HEK293 (cell line): ENCODE results near the gene AREG.

ENCODE experiments used
- CTCF ChIA-PET: fragments of 350-600 bp; formaldehyde crosslinking; extraction: SDS; loops from one replicate; lab custom pipeline; 2021; ENCODE audit warnings: antibody characterized with exemption; lab: Yijun Ruan, JAX
- POLR2A ChIA-PET: fragments of 300-600 bp; formaldehyde crosslinking; extraction: SDS; loops from one replicate; lab custom pipeline; 2020; ENCODE audit warnings: antibody characterized with exemption, inconsistent platforms; lab: Yijun Ruan, JAX
- H3K27ac ChIP-seq: fragments of 200-500 bp; sonication (Bioruptor generic); 2 replicates; pipeline ENCODE4 v1.5.1; 2014; ENCODE audit warnings: low read depth, low read length, control low read depth, inconsistent platforms; ENCODE audit errors: extremely low read depth
- H3K36me3 ChIP-seq, 2 experiments: fragments of 200-500 bp in 1 of 2; sonication (Bioruptor generic) in 1 of 2; 1 replicate in 1 of 2; 2 replicates in 1 of 2; pipeline ENCODE4 v1.5.1; 2014 to 2017; ENCODE audit warnings: inconsistent platforms in 2 of 2, low read length in 2 of 2; ENCODE audit not compliant: control insufficient read depth in 2 of 2, insufficient read depth in 1 of 2
- H3K4me1 ChIP-seq: fragments of 200-500 bp; sonication (Bioruptor generic); 2 replicates; pipeline ENCODE4 v1.5.1; 2014; ENCODE audit warnings: mild to moderate bottlenecking, low read length, inconsistent platforms; ENCODE audit not compliant: control insufficient read depth, insufficient read depth
- H3K4me3 ChIP-seq: 2 replicates; pipeline ENCODE4 v1.5.1; 2011; ENCODE audit warnings: low read depth, mild to moderate bottlenecking, control low read depth, low read length, moderate library complexity
- H3K9me3 ChIP-seq: fragments of 200-500 bp; sonication (Bioruptor generic); 2 replicates; pipeline ENCODE4 v1.5.1; 2014; ENCODE audit warnings: low read depth, low read length, inconsistent platforms; ENCODE audit not compliant: control insufficient read depth, insufficient read depth
- BCL11A ChIP-seq: fragments of 450-650 bp; formaldehyde crosslinking; IDR thresholded peaks from 2 replicates; pipeline ENCODE4 v1.5.1; 2016; ENCODE audit warnings: low read depth, missing biosample characterization, missing genetic modification characterization
- FEZF1 ChIP-seq: fragments of 450-650 bp; formaldehyde crosslinking; IDR thresholded peaks from 2 replicates; pipeline ENCODE4 v1.5.1; 2016; ENCODE audit warnings: missing biosample characterization, missing genetic modification characterization
- HOXC10 ChIP-seq: sonication (generic); formaldehyde crosslinking; IDR thresholded peaks from 2 replicates; pipeline ENCODE4 v1.8.1; 2023; ENCODE audit warnings: mild to moderate bottlenecking, missing genetic modification reagents
- KLF7 ChIP-seq: fragments of 450-650 bp; formaldehyde crosslinking; IDR thresholded peaks from 2 replicates; pipeline ENCODE4 v1.5.1; 2016; ENCODE audit warnings: missing biosample characterization, missing genetic modification characterization, borderline replicate concordance
- REST ChIP-seq: fragments of 450-650 bp; formaldehyde crosslinking; IDR thresholded peaks from 2 replicates; pipeline ENCODE4 v1.5.1; 2016; ENCODE audit warnings: missing biosample characterization, missing genetic modification characterization
- SP7 ChIP-seq: fragments of 450-650 bp; formaldehyde crosslinking; IDR thresholded peaks from 2 replicates; pipeline ENCODE4 v1.5.1; 2016; ENCODE audit warnings: missing biosample characterization, missing genetic modification characterization
- TRIM28 ChIP-seq: IDR thresholded peaks from 2 replicates; pipeline ENCODE4 v1.6.1; 2011; ENCODE audit warnings: low read length, control low read depth, borderline replicate concordance
- ZBTB17 ChIP-seq: fragments of 450-650 bp; formaldehyde crosslinking; IDR thresholded peaks from 2 replicates; pipeline ENCODE4 v1.5.1; 2016; ENCODE audit warnings: missing biosample characterization, missing genetic modification characterization
- ZFHX2 ChIP-seq: fragments of 450-650 bp; formaldehyde crosslinking; conservative IDR thresholded peaks from 2 replicates; pipeline ENCODE4 v1.5.1; 2016; ENCODE audit warnings: missing biosample characterization, missing genetic modification characterization
- ZNF121 ChIP-seq: fragments of 450-650 bp; formaldehyde crosslinking; IDR thresholded peaks from 2 replicates; pipeline ENCODE4 v1.5.1; 2016; ENCODE audit warnings: missing biosample characterization, missing genetic modification characterization
- ZNF133 ChIP-seq: fragments of 450-650 bp; formaldehyde crosslinking; IDR thresholded peaks from 2 replicates; pipeline ENCODE4 v1.5.1; 2016; ENCODE audit warnings: missing biosample characterization, missing genetic modification characterization
- ZNF138 ChIP-seq: fragments of 450-650 bp; formaldehyde crosslinking; IDR thresholded peaks from 2 replicates; pipeline ENCODE4 v1.5.1; 2016; ENCODE audit warnings: missing biosample characterization, missing genetic modification characterization, borderline replicate concordance
- ZNF169 ChIP-seq: fragments of 450-650 bp; formaldehyde crosslinking; IDR thresholded peaks from 2 replicates; pipeline ENCODE4 v1.5.1; 2016; ENCODE audit warnings: missing biosample characterization, missing genetic modification characterization
- ZNF23 ChIP-seq: fragments of 450-650 bp; formaldehyde crosslinking; IDR thresholded peaks from 2 replicates; pipeline ENCODE4 v1.5.1; 2016; ENCODE audit warnings: missing biosample characterization, missing genetic modification characterization, borderline replicate concordance
- ZNF404 ChIP-seq: fragments of 450-650 bp; formaldehyde crosslinking; IDR thresholded peaks from 2 replicates; pipeline ENCODE4 v1.5.1; 2017; ENCODE audit warnings: missing biosample characterization, missing genetic modification characterization
- ZNF473 ChIP-seq: fragments of 450-650 bp; formaldehyde crosslinking; IDR thresholded peaks from 2 replicates; pipeline ENCODE4 v1.5.1; 2017; ENCODE audit warnings: missing biosample characterization, missing genetic modification characterization
- ZNF501 ChIP-seq: fragments of 450-650 bp; formaldehyde crosslinking; IDR thresholded peaks from 2 replicates; pipeline ENCODE4 v1.5.1; 2016; ENCODE audit warnings: missing biosample characterization, missing genetic modification characterization
- ZNF600 ChIP-seq: fragments of 450-650 bp; formaldehyde crosslinking; IDR thresholded peaks from 2 replicates; pipeline ENCODE4 v1.5.1; 2016; ENCODE audit warnings: missing biosample characterization, missing genetic modification characterization
- ZNF626 ChIP-seq: fragments of 450-650 bp; sonication (Bioruptor Pico); formaldehyde crosslinking; IDR thresholded peaks from 2 replicates; pipeline ENCODE4 v1.5.1; 2018; ENCODE audit warnings: missing biosample characterization, missing genetic modification characterization, inconsistent platforms
- ZNF654 ChIP-seq: fragments of 450-650 bp; formaldehyde crosslinking; IDR thresholded peaks from 2 replicates; pipeline ENCODE4 v1.5.1; 2016; ENCODE audit warnings: low read depth, missing biosample characterization, missing genetic modification characterization
- ZNF677 ChIP-seq: fragments of 450-650 bp; IDR thresholded peaks from 2 replicates; pipeline ENCODE4 v1.5.0; 2018; ENCODE audit warnings: missing biosample characterization, mild to moderate bottlenecking, missing genetic modification characterization, moderate library complexity
- ZNF792 ChIP-seq: fragments of 450-650 bp; formaldehyde crosslinking; IDR thresholded peaks from 2 replicates; pipeline ENCODE4 v1.5.1; 2016; ENCODE audit warnings: missing biosample characterization, missing genetic modification characterization
- ZNF843 ChIP-seq: fragments of 450-650 bp; formaldehyde crosslinking; IDR thresholded peaks from 2 replicates; pipeline ENCODE4 v1.5.1; 2016; ENCODE audit warnings: missing biosample characterization, missing genetic modification characterization
- TF ChIP-seq, protein P1 (sequence below): fragments of 450-650 bp; IDR thresholded peaks from 2 replicates; pipeline ENCODE4 v1.5.1; 2018; ENCODE audit warnings: missing biosample characterization, missing genetic modification characterization
- TF ChIP-seq, protein P2 (sequence below): fragments of 450-650 bp; formaldehyde crosslinking; IDR thresholded peaks from 2 replicates; pipeline ENCODE4 v1.5.1; 2016; ENCODE audit warnings: missing biosample characterization, missing genetic modification characterization
- TF ChIP-seq, protein P3 (sequence below): fragments of 450-650 bp; formaldehyde crosslinking; IDR thresholded peaks from 2 replicates; pipeline ENCODE4 v1.5.1; 2016; ENCODE audit warnings: missing biosample characterization, missing genetic modification characterization

The AREG gene

GRCh38 chr4:74455361-74456055, 10.6 kb downstream of the AREG start (continued):
- TF ChIP-seq TRIM28 (no peak), ZNF654 (tag by site-specific recombination) (no peak), BCL11A (no peak), ZNF792 (tag by site-specific recombination) (no peak), ZNF133 (tag by site-specific recombination) (no peak), HOXC10 (CRISPR knock-in tag) (no peak), REST (no peak), ZFHX2 (tag by site-specific recombination) (no peak), ZNF169 (tag by site-specific recombination) (no peak)
- TF ChIP-seq, protein P1, sequence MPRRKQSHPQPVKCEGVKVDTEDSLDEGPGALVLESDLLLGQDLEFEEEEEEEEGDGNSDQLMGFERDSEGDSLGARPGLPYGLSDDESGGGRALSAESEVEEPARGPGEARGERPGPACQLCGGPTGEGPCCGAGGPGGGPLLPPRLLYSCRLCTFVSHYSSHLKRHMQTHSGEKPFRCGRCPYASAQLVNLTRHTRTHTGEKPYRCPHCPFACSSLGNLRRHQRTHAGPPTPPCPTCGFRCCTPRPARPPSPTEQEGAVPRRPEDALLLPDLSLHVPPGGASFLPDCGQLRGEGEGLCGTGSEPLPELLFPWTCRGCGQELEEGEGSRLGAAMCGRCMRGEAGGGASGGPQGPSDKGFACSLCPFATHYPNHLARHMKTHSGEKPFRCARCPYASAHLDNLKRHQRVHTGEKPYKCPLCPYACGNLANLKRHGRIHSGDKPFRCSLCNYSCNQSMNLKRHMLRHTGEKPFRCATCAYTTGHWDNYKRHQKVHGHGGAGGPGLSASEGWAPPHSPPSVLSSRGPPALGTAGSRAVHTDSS (tag by site-specific recombination), result no peak
- TF ChIP-seq, protein P2, sequence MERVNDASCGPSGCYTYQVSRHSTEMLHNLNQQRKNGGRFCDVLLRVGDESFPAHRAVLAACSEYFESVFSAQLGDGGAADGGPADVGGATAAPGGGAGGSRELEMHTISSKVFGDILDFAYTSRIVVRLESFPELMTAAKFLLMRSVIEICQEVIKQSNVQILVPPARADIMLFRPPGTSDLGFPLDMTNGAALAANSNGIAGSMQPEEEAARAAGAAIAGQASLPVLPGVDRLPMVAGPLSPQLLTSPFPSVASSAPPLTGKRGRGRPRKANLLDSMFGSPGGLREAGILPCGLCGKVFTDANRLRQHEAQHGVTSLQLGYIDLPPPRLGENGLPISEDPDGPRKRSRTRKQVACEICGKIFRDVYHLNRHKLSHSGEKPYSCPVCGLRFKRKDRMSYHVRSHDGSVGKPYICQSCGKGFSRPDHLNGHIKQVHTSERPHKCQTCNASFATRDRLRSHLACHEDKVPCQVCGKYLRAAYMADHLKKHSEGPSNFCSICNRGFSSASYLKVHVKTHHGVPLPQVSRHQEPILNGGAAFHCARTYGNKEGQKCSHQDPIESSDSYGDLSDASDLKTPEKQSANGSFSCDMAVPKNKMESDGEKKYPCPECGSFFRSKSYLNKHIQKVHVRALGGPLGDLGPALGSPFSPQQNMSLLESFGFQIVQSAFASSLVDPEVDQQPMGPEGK (tag by site-specific recombination), result no peak
- TF ChIP-seq, protein P3, sequence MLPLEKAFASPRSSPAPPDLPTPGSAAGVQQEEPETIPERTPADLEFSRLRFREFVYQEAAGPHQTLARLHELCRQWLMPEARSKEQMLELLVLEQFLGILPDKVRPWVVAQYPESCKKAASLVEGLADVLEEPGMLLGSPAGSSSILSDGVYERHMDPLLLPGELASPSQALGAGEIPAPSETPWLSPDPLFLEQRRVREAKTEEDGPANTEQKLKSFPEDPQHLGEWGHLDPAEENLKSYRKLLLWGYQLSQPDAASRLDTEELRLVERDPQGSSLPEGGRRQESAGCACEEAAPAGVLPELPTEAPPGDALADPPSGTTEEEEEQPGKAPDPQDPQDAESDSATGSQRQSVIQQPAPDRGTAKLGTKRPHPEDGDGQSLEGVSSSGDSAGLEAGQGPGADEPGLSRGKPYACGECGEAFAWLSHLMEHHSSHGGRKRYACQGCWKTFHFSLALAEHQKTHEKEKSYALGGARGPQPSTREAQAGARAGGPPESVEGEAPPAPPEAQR (tag by site-specific recombination), result no peak

DNA sequence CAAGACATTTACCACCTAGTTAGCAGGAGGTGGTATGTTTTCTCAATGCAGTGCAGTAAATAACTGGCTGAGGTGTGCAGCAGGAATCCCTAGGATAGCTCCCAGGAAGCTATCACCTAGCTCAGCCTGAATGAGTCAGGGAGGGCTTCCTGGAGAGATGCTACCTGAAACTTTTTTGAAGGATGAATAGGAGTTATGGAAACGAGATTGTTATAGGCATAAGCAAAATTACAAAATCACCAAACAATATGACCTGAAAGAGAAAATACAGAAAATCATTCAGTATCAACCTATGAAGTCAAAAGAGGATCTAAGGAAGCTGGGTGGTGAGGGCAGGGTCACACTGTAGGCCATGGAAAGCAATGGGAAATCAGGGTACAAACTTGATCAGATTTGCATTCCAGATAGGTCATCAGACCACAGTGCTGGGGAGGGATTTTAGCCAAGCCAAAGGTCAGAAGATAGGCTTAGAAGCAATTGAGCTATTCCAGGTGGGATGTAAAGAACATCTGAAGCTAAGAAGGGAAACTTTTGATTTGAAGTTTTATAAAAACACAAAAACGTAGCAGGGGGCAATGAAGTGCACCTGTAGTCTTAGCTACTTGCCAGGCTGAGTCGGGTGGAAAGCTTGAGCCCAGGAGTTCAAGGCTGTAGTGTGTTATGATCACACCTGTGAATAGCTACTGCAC, 11.3 kb downstream of the AREG start:
- H3K4me3 ChIP-seq, result no peak overlapping the region
- ChIA-PET CTCF (interaction anchor here (0.7 to 1.8 kb wide), 4 partner anchors 9 to 216 kb away, joined by 3 to 6 read pairs (median 4); partner anchors contain the start of gene AREG), POLR2A (no interaction called here)
- no peaks in the 10 kb centered on the region for H3K4me1 ChIP-seq
- H3K36me3 ChIP-seq, result no peaks in the 10 kb centered on the region
- H3K27ac ChIP-seq, result no peak overlapping the region
- no peaks in the 10 kb centered on the region for H3K9me3 ChIP-seq
- no peak for TF ChIP-seq ZNF843
- no peak for TF ChIP-seq ZNF473 (tag by site-specific recombination)
- TF ChIP-seq ZNF138 (tag by site-specific recombination), result no peak
- TF ChIP-seq FEZF1 (tag by site-specific recombination), result no peak
- no peak for TF ChIP-seq ZBTB17 (tag by site-specific recombination)
- TF ChIP-seq, protein P3 (tag by site-specific recombination), result no peak
- no peak for TF ChIP-seq SP7 (tag by site-specific recombination)
- no peak for TF ChIP-seq KLF7 (tag by site-specific recombination)
- TF ChIP-seq ZNF501 (tag by site-specific recombination), result no peak
- no peak for TF ChIP-seq ZNF626 (tag by site-specific recombination)
- TF ChIP-seq ZNF404, result no peak
- no peak for TF ChIP-seq ZNF121 (tag by site-specific recombination)
- no peak for TF ChIP-seq ZNF23 (tag by site-specific recombination)
- no peak for TF ChIP-seq ZNF600 (tag by site-specific recombination)
- no peak for TF ChIP-seq ZNF677
